Adrenal gland (tissue), 12 donors: ENCODE data around the gene OR10AD1. TPM values are rescaled to one million over a fixed set of nuclear protein-coding genes. Genes with fewer than 3 reads are reported as not detected.

Experiments used
- DNase-seq, 7 donors: peaks; one replicate each; pipeline ENCODE4 v3.0.0-alpha.2; 2019 to 2020
- H3K27ac ChIP-seq, 5 donors: fragments of 200-600 bp; sonication (generic) in 4 of 5; 1 replicate in 3 of 5; 2 replicates in 2 of 5; pipeline versions ENCODE4 v1.5.1 to v1.8.0; 2016 to 2020; ENCODE audit warnings: mild to moderate bottlenecking in 1 of 5
- H3K27me3 ChIP-seq: fragments of 200-600 bp; 2 replicates; pipeline ENCODE4 v1.8.0; 2021
- H3K36me3 ChIP-seq, 2 donors: fragments of 200-600 bp; replicated peaks in 1 of 2; 1 replicate in 1 of 2; 2 replicates in 1 of 2; pipeline versions ENCODE4 v1.5.1 to v1.8.0; 2018 to 2022
- H3K4me1 ChIP-seq, 2 donors: fragments of 200-600 bp; replicated peaks in 1 of 2; 1 replicate in 1 of 2; 2 replicates in 1 of 2; pipeline versions ENCODE4 v1.5.1 to v1.8.0; 2018 to 2021
- H3K4me3 ChIP-seq, 4 donors: fragments of 200-600 bp; sonication (generic) in 3 of 4; one replicate each; pipeline ENCODE4 v1.5.1; 2016 to 2018
- H3K9me3 ChIP-seq, 3 donors: fragments of 200-600 bp; sonication (generic) in 1 of 3; replicated peaks in 1 of 3; 1 replicate in 2 of 3; 2 replicates in 1 of 3; pipeline versions ENCODE4 v1.5.1 to v1.8.0; 2016 to 2021
- POLR2A ChIP-seq, 2 donors: fragments of 450-650 bp; IDR thresholded peaks; one replicate each; pipeline ENCODE4 v1.6.1; 2017; ENCODE audit warnings: antibody characterized with exemption in 2 of 2, mild to moderate bottlenecking in 2 of 2, moderate library complexity in 1 of 2
- WGBS, 4 donors: extraction: QIAGEN DNeasy Blood & Tissue Kit in 2 of 4; methylation state at CpG; one replicate each; pipeline versions ENCODE4 v1.1.5 to v1.1.7; 2013 to 2017; 5-methylcytosine and 5-hydroxymethylcytosine counted together
- intact Hi-C, 2 donors: fragments of 100-400 bp; cut with DNase I; formaldehyde crosslinking; loops; one replicate each; pipeline versions ENCODE4 v1.14.1 to v1.15.0; 2022 to 2023
- polyA plus RNA-seq, 3 donors: library from polyadenylated mRNA; stranded (reverse); fragments of 200-250 nt in 2 of 3; fragments of 350-450 nt in 1 of 3; fragmentation: Illumina TruSeq in 1 of 3; extraction: RNeasy Lipid Tissue Mini Kit (QIAGEN cat#74804) in 1 of 3; gene quantifications; one replicate each; pipeline ENCODE4 v1.2.3, GENCODE V29; 2013 to 2014
- total RNA-seq, 9 donors: library from RNA; depleted of rRNA in 4 of 9; stranded (reverse); fragments of >200 nt in 4 of 9; fragments of 120-200 nt in 1 of 9; fragmentation: NEBNext Ultra II Directional in 1 of 9; extraction: Animal tissue kit (Norgen Biotek cat#: 25700) in 1 of 9; gene quantifications; one replicate each; pipeline versions ENCODE4 v1.1.0 to v1.2.4, GENCODE V29; 2013 to 2023
- TF ChIP-seq, protein P1 (sequence below), 6 experiments: fragments of 450-650 bp in 4 of 6; fragments of 200-600 bp in 2 of 6; sonication (generic) in 1 of 6; IDR thresholded peaks; 1 replicate in 5 of 6; 2 replicates in 1 of 6; pipeline versions ENCODE4 v1.5.1 to v1.8.0; 2016 to 2021; ENCODE audit warnings: antibody characterized with exemption in 6 of 6, mild to moderate bottlenecking in 2 of 6, moderate library complexity in 1 of 6
- donor health status: healthy with polysubstance abuse.
- donor health status: Bipolar disorder and iron deficiency.
- donor health status: DM: yes; HTN: yes; CAD: no.
- donor health status: DM: no; HTN: no; CAD: no.
- donor health status: DM: no; HTN: no; CAD: no.
- donor health status: DM: yes; HTN: yes; CAD: no.

OR10AD1 gene
- total and polyA plus RNA-seq, 12 donors, result 0.16 TPM; not detected in 11

DNA sequence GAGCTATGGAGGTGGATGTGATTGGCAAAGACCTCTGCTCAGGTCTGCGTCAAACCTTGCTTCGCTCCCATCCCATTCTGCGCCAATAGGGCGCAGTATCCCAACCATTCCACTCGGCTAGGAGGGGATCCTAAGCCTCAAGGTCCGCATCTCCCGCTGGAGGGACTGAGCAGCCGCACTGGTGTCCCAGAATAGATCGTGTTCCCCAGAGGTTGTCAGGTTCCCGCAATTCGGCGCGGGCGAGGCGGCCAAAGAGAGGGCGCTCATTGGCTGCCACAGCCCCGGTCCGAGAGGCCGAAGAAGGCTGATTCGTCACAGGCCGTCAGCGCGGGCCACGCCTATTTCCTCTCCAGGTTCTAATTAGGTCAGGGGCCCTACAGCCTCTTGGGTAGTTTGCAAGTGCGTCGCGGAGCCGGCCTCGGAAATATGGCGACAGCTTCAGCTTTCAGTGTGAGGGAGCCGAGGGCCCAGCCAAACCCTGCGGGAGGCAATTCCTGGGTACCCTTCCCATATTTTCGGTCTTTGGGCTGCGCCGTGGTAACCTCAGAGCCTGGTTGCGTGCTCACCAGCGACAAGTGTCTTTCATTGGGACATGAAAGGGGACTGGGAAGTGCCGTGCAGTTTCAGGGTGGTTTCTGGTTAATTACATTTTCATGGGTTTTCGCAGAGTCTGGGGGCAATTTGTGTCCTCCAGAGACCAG is 5.0 kb downstream of the OR10AD1 start:
- Histone ChIP-seq H3K36me3 (no peaks in the 10 kb centered on the region), H3K9me3 (no peaks in the 10 kb centered on the region), H3K27me3 (no peaks in the 10 kb centered on the region), H3K4me1 (peaks cover 23 to 47% of the 10 kb centered on the region in 2 donors), H3K4me3 (peak overlapping the region; percentile 49 to 75 (median 70)), H3K27ac (peak overlapping the region; percentile 99 to 100 (median 99))
- WGBS, 4 donors, result 0 to 10% (median 2%) methylated on average over 9 to 39 of the region's 39 CpGs
- intact Hi-C loops, result loop anchor here in 1 of 2 donors (5.0 kb wide), 1 partner anchor 154 kb away; the partner anchor contains the start of gene ZNF641
- DNase-seq, result peak; percentile 96 to 100 (median 99)
- peak; percentile 97 to 99 for TF ChIP-seq POLR2A (IDR thresholded peaks at IDR 0.05)
- TF ChIP-seq, protein P1, sequence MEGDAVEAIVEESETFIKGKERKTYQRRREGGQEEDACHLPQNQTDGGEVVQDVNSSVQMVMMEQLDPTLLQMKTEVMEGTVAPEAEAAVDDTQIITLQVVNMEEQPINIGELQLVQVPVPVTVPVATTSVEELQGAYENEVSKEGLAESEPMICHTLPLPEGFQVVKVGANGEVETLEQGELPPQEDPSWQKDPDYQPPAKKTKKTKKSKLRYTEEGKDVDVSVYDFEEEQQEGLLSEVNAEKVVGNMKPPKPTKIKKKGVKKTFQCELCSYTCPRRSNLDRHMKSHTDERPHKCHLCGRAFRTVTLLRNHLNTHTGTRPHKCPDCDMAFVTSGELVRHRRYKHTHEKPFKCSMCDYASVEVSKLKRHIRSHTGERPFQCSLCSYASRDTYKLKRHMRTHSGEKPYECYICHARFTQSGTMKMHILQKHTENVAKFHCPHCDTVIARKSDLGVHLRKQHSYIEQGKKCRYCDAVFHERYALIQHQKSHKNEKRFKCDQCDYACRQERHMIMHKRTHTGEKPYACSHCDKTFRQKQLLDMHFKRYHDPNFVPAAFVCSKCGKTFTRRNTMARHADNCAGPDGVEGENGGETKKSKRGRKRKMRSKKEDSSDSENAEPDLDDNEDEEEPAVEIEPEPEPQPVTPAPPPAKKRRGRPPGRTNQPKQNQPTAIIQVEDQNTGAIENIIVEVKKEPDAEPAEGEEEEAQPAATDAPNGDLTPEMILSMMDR (IDR thresholded peaks at IDR 0.05), result peak in 1 of 6 experiments; percentile 18

DNA sequence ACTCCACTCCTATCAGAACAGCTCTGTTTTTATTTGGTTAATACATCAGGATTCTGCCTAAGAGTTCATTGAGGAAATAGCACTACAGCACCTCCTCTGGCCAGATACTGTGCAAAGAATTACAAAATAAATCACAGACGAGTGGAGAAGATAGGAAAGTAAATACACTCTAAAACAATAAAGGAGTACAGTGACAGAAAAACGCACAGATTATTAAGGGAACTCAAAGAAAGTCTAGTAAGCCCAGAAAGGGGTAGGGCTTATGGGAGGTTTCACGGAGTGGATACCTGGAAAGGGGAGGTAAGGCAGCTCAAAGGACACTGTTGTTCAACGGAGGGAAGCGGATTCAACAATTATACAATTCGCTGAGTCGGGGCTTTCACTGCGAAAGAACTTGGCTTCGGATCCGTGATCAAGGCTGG is 5.5 kb downstream of the OR10AD1 start:
- H3K4me1 ChIP-seq, result peaks cover 29 to 53% of the 10 kb centered on the region in 2 donors
- no peaks in the 10 kb centered on the region for H3K27me3 ChIP-seq
- WGBS, 4 donors, result 1 to 5% (median 1%) methylated on average over 10 of the region's 10 CpGs
- peak overlapping the region in 2 of 4 donors; percentile 43 to 75 for H3K4me3 ChIP-seq
- H3K9me3 ChIP-seq, result no peaks in the 10 kb centered on the region
- intact Hi-C loops, result loop anchor here in 1 of 2 donors (5.0 kb wide), 1 partner anchor 155 kb away; the partner anchor contains the start of gene ZNF641
- peak overlapping the region; percentile 99 to 100 (median 99) for H3K27ac ChIP-seq
- DNase-seq, result peak in 5 of 7 donors; percentile 38 to 68 (median 52)
- H3K36me3 ChIP-seq, result no peaks in the 10 kb centered on the region
- no peak for TF ChIP-seq POLR2A (IDR thresholded peaks at IDR 0.05)
- TF ChIP-seq, protein P1 (IDR thresholded peaks at IDR 0.05), result peak; percentile 33 to 72 (median 56)

DNA sequence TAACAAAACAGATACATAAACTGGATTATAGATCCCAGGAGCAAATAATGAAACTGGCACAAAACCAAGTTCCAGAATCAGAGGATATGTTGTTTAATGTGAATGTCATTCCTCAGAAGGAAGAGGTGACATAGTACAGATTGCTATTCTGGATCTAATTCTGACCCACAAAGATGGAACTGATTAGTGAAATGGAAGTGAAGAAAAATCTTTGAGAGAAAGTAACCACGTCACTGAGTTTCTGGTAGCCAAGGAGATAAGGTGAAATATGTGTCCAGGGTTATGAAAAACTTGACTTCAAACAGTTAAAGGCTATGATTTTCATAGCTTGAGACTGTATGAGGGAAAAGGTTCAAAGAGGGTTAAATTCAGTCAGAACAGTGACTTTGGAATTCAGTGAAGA is 8.3 kb downstream of the OR10AD1 start:
- H3K4me1 ChIP-seq, result peaks cover 27 to 41% of the 10 kb centered on the region in 2 donors
- no peaks in the 10 kb centered on the region for H3K36me3 ChIP-seq
- no peak for TF ChIP-seq POLR2A (IDR thresholded peaks at IDR 0.05)
- TF ChIP-seq, protein P1 (IDR thresholded peaks at IDR 0.05), result no peak
- H3K27me3 ChIP-seq, result no peaks in the 10 kb centered on the region
- H3K27ac ChIP-seq, result peak overlapping the region in 4 of 5 donors; percentile 10 to 35 (median 18)
- no peak for DNase-seq
- no peaks in the 10 kb centered on the region for H3K9me3 ChIP-seq
- intact Hi-C loops, result loop anchor here in 1 of 2 donors (5.0 kb wide), 1 partner anchor 158 kb away; the partner anchor contains the start of gene ZNF641
- WGBS, 4 donors, result 24 to 43% (median 36%) methylated on average over 1 of the region's 1 CpG
- no peak overlapping the region for H3K4me3 ChIP-seq

DNA sequence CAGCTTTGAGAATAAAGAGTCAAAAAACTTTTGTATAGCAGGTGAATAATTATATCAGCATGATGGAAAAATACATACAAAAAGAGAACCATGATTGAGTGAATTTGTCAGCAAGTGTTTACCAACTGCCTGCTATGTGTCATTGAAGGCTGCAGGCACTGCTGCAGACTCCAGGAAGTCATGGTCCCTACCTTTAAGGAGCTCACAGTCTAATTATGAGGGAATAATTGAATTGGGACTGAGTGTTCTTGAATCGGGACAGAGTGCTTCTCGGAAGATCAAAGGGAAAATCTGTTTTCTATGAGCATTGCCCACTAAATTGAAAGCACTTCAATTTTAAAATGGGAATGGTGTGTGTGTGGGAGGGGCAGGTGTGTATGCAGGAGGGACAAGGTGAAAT is 9.5 kb downstream of the OR10AD1 start:
- no peak overlapping the region for H3K4me3 ChIP-seq
- intact Hi-C loops, result no loop called here
- no peaks in the 10 kb centered on the region for H3K36me3 ChIP-seq
- peak in 3 of 7 donors; percentile 16 to 63 (median 44) for DNase-seq
- no peak for TF ChIP-seq POLR2A (IDR thresholded peaks at IDR 0.05)
- TF ChIP-seq, protein P1 (IDR thresholded peaks at IDR 0.05), result no peak
- 32 to 53% (median 44%) methylated on average over 2 of the region's 2 CpGs for WGBS, 4 donors
- no peaks in the 10 kb centered on the region for H3K27me3 ChIP-seq
- no peaks in the 10 kb centered on the region for H3K9me3 ChIP-seq
- H3K4me1 ChIP-seq, result peaks cover 15 to 30% of the 10 kb centered on the region in 2 donors
- H3K27ac ChIP-seq, result peak overlapping the region in 3 of 5 donors; percentile 45 to 55 (median 47)
